DMS 273 treated with DMSO at 0.1 percent for 48 hours (cell line): Measurements from ENCODE around the gene C2orf72.

Experiments used
- DNase-seq: peaks from one replicate; lab custom pipeline; 2025; lab: John Stamatoyannopoulos, UW

The C2orf72 gene

GRCh38 chr2:231069379-231070054 lies 32.2 kb downstream of the C2orf72 start:
- no peak for DNase-seq

- DNase-seq, result no peak
These were observed 47.2 kb downstream of the C2orf72 start for GRCh38 chr2:231084565-231084964.

GRCh38 chr2:231088754-231089153 lies 51.4 kb downstream of the C2orf72 start:
- no peak for DNase-seq

GRCh38 chr2:231093933-231094332 lies 56.6 kb downstream of the C2orf72 start:
- no peak for DNase-seq

- DNase-seq, result no peak
These were observed 57.5 kb downstream of the C2orf72 start for GRCh38 chr2:231094736-231095346.
